Measurements from ENCODE around the gene BRD2. TPM values are rescaled to one million over a fixed set of nuclear protein-coding genes. Genes with fewer than 3 reads are reported as not detected.

The BRD2 gene
- total and polyA plus RNA-seq, 9 of the 15 experiments (the other 6 are each of a cell fraction or from before 2014, with no cell fraction given) = 19.0 to 252 (median 181) TPM

DNA sequence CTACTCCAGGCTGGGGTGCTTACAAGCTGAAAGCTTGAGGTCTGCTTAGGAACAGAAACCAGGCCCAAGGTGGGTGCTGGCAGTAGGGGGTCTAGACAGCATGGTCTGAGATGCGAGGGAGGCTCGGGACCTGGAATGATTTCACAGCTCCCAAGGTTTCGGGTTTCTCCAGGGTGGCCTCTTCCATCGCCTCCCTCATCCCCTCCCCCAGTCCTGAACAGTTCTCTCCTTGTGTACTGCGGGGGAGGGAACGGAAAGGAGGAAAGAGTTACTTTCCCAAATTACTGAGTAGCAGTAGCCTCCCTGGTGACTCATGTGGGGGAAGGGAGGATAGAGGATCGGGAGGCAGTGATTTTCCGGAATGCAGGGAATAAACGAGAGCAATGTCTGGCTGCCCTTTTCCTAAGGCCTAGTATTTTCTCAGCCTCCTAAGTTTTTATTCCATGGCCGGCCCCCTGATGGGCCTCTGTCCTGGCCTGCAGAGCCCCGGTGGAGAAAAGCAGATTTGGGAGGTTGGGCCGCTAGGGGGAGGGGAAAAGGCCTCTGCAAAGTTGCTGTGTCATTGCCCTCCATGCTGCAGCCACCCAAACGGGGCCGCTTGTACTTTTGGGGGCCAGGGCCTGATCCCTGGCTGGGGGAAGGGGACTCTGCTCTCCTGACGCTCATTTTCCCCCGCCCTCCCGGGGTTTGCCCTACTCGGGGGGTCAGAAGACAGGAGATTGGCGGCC, 1.5 kb downstream of the BRD2 start (continued):
- TF ChIP-seq JUND (IDR thresholded peaks at IDR 0.05; ENCODE audit: borderline replicate concordance, low read depth, low read length) (peak; percentile 94), JUND (tag; IDR thresholded peaks at IDR 0.05; ENCODE audit: borderline replicate concordance, low read depth, low read length) (peak; percentile 94), ZNF316 (IDR thresholded peaks at IDR 0.05) (peak; percentile 98), SOX6 (IDR thresholded peaks at IDR 0.05) (peak; percentile 75), CCAR2 (IDR thresholded peaks at IDR 0.05; ENCODE audit: low read depth, low read length) (no peak), HDAC1 (IDR thresholded peaks at IDR 0.05) (peak; percentile 79 to 96; a peak in 3 of 4 replicates), KLF1 (tag; IDR thresholded peaks at IDR 0.05) (no peak), PHF21A (IDR thresholded peaks at IDR 0.05; ENCODE audit: borderline replicate concordance, low read depth) (peak; percentile 100), SREBF1 (IDR thresholded peaks at IDR 0.05; ENCODE audit: borderline replicate concordance, low read depth, low read length) (peak; percentile 42; the same call in 1 of the 2 replicates), KLF6 (CRISPR knock-in tag; IDR thresholded peaks at IDR 0.05; ENCODE audit: borderline replicate concordance) (peak; percentile 33; the same call in 1 of the 2 replicates), CC2D1A (IDR thresholded peaks at IDR 0.05) (0 out of 2 replicates have a peak, but pooled peaks have one; percentile 11), CXXC5 (CRISPR knock-in tag; IDR thresholded peaks at IDR 0.05) (peak; percentile 58), NR2C1 (IDR thresholded peaks at IDR 0.05) (no peak), NR2C1 (tag; IDR thresholded peaks at IDR 0.05) (peak; percentile 52)
- TF ChIP-seq, protein P1, sequence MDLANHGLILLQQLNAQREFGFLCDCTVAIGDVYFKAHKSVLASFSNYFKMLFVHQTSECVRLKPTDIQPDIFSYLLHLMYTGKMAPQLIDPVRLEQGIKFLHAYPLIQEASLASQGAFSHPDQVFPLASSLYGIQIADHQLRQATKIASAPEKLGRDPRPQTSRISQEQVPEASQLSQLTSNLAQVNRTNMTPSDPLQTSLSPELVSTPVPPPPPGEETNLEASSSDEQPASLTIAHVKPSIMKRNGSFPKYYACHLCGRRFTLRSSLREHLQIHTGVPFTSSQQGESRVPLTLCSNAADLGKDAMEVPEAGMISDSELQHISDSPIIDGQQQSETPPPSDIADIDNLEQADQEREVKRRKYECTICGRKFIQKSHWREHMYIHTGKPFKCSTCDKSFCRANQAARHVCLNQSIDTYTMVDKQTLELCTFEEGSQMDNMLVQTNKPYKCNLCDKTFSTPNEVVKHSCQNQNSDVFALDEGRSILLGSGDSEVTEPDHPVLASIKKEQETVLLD (IDR thresholded peaks at IDR 0.05) = no peak; the same call in 1 of the 2 replicates
- TF ChIP-seq, protein P2, sequence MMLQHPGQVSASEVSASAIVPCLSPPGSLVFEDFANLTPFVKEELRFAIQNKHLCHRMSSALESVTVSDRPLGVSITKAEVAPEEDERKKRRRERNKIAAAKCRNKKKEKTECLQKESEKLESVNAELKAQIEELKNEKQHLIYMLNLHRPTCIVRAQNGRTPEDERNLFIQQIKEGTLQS (IDR thresholded peaks at IDR 0.05) = peak; percentile 97
- TF ChIP-seq, protein P2 (CRISPR knock-in tag; conservative IDR thresholded peaks at IDR 0.05) = peak; percentile 88
- TF ChIP-seq, protein P3, sequence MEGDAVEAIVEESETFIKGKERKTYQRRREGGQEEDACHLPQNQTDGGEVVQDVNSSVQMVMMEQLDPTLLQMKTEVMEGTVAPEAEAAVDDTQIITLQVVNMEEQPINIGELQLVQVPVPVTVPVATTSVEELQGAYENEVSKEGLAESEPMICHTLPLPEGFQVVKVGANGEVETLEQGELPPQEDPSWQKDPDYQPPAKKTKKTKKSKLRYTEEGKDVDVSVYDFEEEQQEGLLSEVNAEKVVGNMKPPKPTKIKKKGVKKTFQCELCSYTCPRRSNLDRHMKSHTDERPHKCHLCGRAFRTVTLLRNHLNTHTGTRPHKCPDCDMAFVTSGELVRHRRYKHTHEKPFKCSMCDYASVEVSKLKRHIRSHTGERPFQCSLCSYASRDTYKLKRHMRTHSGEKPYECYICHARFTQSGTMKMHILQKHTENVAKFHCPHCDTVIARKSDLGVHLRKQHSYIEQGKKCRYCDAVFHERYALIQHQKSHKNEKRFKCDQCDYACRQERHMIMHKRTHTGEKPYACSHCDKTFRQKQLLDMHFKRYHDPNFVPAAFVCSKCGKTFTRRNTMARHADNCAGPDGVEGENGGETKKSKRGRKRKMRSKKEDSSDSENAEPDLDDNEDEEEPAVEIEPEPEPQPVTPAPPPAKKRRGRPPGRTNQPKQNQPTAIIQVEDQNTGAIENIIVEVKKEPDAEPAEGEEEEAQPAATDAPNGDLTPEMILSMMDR (IDR thresholded peaks at IDR 0.05 in 2 of 3, conservative IDR thresholded peaks at IDR 0.05 in 1 of 3; ENCODE audit: insufficient read depth in 2 of 3, low read depth in 1 of 3, low read length in 3 of 3) = peak in 2 of 3 experiments; percentile 45 to 52; a peak in 4 of 6 replicates
- TF ChIP-seq, protein P4, sequence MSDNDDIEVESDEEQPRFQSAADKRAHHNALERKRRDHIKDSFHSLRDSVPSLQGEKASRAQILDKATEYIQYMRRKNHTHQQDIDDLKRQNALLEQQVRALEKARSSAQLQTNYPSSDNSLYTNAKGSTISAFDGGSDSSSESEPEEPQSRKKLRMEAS (CRISPR knock-in tag; IDR thresholded peaks at IDR 0.05) = peak; percentile 9; the same call in 1 of the 2 replicates

All from K562 (cell line).